Posterior vena cava (tissue), 2 donors: ENCODE data around the gene LEKR1. TPM values are rescaled to one million over a fixed set of nuclear protein-coding genes. Genes with fewer than 3 reads are reported as not detected.

Experiments used
- DNase-seq: peaks from one replicate; pipeline ENCODE4 v3.0.0-alpha.2; 2020; ENCODE audit warnings: low spot score
- intact Hi-C, 2 donors: fragments of 100-400 bp; cut with DNase I; formaldehyde crosslinking; loops; one replicate each; pipeline versions ENCODE4 v1.14.1 to v1.14.2; 2022 to 2023
- total RNA-seq, 2 donors: library from RNA; stranded (reverse); fragmentation: NEBNext Ultra II Directional; extraction: Animal tissue kit (Norgen Biotek cat#: 25700); gene quantifications; one replicate each; pipeline ENCODE4 v1.2.1, GENCODE V29; 2021
- donor health status: DM: yes; HTN: yes; CAD: no.
- donor health status: DM: yes; HTN: yes; CAD: no.

The LEKR1 gene
- total RNA-seq, 2 donors from 2014 or later: 1.4 to 1.6 TPM

DNA sequence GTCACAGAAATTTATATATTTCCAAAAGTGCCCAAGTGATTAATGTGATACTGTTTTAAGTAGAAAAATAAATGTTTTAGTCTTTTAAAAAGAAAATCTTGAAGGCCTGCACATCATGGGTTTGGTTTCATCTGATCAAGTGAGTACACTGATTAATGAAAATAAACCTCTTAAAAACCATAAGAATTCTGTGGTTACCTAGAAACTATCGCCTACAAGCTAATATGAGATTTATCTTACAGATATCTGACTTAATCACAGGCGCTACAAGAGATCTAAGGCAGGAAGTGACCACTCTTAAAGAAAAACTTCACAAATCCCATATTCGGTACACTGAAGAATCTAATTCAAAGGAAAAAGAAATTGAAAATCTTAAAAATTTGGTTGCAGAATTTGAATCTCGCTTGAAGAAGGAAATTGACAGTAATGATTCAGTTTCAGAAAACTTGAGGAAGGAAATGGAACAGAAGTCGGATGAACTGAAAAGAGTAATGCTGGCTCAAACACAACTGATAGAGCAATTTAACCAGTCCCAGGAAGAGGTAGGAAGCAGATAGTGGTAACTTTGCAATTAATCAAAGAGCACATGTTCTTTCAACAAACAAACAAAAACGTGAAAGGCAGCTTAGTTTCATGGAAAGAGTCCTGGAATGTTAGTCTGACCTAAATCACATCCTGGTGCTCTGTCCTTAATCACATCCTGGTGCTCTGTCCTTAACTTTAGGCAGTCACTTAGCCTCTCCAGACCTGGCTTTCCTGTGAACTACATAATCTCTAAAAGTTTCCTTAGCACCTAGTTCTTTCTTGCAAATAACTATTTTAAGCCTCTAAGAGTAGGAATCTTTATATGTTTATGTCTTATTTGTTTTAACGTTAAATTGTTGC, 201.9 kb downstream of the LEKR1 start:
- intact Hi-C loops: no loop called here
- no peak for DNase-seq

DNA sequence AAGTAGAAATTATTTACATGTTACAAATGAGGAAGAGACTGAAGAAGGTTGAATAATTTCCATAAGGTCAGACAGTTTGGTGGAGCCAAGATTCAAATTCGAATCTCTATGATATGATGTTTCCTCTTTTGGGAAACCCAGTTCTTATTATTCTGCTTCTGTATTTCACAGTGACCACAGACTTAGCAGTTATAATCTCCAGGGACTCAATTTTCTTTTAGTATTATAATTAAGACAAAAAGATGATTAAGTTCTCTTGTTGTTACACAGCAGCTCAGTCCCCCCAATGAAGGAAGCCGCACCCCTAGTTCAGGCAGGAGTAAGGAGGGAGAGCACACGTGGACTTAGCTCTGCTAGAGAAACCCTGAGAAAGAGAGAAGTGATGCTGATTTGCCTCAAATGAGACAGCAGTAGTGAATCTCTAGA, 203.2 kb downstream of the LEKR1 start:
- intact Hi-C loops: no loop called here
- no peak for DNase-seq

DNA sequence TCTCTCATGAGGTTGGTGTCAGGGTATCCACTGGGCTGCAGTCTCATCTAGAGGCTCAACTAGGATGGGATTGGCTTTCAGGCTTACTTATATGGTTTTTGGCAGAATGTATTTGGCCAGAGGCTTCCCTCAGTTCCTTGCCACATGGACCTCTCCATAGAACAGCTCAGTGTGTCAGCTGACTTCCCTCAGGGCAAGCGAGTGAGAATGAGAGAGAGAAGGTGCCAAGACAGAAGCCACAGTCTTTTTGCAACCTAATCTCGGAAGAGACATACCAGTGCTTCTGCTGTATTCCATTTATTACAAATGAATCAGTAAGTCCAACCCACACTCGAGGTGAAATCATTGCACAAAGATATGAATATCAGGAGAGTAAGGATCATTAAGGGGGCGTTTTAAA, 204.6 kb downstream of the LEKR1 start:
- intact Hi-C loops: no loop called here

DNA sequence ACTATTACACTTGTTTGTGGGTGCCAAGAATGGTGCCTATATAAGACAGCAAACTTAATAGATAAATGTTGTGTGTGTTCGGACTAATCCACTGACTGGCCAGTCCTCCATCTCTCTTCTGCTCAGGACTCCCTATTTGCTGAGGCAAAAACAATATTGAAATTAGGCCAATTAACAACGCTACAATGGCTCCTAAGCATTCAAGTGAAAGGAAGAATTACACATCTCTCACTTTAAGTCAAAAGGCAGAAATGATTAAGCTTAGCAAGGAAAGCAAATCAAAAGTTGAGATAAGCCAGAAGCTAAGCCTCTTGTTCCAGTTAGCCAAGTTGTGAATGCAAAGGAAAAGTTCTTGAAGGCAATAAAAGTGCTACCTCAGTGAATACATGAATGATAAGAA, 206.8 kb downstream of the LEKR1 start:
- DNase-seq: no peak
- intact Hi-C loops: no loop called here

More for the DNA sequence above, 204.6 kb downstream of the LEKR1 start:
- no peak for DNase-seq

DNA sequence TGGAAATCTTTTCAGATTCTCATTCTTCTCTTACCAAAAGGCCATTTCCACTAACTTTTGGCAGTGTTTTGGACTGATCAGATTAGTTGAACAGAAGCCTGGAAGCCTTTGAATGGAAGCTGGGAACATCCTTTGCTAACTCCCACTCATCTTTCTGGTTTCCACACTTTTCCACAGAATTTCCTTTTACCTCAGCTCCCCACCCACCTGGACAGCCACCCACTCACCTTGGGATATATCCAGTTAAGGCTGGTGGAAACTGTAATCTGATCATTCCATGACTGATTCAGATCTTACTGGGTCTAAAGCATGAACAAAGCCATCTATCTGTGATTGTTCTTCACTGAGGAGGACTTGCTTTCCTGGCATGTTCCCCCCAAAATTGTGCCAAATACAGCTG, 214.3 kb downstream of the LEKR1 start:
- no peak for DNase-seq
- intact Hi-C loops: no loop called here

DNA sequence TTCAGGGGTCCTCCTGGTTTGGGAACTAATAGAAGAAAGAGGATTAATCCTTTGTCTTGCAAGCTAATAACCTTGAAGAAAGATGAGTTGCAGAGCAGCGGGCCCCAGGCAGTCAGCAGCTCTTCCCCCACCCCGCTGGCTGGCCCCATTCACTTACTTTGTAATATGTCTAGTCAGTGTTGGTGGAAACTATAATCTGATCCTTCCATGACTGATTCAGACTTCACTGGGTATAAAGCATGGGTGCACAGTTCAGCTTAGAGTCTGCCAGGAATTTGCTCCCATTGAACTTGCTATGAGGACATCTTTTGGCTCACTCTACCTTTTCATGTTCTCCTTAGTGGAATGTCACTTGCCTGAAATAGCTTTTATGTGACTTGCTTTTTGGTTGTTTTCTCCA, 216.1 kb downstream of the LEKR1 start:
- DNase-seq: no peak
- intact Hi-C loops: no loop called here

DNA sequence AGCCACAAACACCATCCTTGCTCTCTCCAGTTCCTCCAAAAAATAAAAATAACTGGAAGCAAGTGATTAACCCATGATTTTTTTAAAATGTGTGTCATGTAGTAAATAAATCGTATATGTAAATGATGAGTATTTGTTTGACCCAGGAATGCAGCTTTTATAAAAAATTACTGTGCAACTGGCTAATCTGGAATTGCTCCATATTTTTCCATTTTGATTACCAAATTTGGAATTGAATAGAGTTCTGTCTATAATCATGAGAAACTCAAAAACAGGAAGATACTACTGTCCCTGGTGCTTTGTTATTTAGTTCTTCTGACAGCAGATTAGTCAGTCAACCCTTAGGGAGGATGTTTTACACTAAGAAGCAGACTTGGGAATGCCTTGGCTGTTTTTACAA, 217.6 kb downstream of the LEKR1 start:
- intact Hi-C loops: no loop called here
- DNase-seq: no peak

DNA sequence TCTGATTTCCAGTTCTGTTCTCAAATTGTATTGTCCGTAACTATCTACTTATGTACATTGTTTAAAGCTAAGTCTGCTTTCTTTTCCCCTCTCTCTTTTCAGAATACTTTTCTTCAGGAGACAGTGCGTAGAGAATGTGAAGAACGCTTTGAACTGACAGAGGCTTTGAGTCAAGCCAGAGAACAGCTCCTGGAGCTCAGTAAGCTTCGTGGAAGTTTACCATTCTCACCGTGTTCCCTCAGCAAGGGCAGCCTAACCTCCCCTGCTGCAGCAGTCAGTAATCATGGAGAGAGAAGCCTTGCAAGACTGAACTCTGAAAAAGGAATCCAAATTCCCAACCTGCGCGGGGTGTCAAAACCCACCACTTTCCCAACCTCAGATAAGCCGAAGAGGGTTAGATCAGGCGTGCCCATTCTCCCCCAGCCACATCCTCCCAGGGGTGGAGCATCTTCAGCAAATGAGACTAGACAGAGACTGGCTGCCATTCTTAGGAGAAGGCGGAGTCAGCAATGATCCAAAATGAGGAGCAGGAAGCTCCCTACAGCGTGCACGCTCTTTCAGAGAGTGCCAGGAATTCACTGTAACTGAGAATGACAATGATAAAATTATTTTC, 219.2 kb downstream of the LEKR1 start:
- intact Hi-C loops: no loop called here
- no peak for DNase-seq

DNA sequence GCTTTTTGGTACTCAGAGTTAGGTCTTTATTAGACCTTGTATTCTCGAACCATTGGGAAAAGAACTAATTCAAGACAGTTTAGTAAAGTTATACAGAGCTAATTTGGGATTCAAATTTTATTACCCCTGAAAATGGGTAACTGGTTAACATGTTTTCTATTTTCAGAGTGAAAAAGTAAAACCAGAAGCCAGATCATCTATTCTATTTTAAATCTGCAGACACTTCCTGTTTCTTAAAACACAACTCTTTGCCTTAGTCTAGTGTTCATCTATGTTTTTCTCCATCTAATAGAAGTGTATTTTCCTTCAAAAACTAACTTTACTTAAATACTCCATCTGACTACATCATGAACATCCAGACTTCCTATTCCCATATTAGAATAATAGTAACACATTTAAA, 220.4 kb downstream of the LEKR1 start:
- intact Hi-C loops: no loop called here
- DNase-seq: no peak

DNA sequence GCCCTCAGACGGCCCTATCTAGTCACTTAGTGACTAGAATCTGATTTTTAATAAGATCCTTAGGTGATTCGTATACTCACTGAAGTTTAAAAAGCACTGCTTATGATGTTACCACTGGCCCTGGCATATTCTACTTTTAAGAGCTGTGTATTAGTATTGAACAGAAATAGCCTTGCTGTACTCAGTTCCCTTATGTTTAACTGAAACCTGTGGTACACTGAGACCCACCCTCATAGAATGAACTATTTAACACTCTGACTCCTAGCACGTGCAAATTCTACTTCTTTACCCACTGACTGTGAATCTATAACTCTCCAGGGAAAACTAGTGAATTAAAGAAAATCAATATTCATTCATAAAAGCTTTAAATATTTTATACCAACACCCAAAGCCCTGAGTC, 224.9 kb downstream of the LEKR1 start:
- intact Hi-C loops: no loop called here
- no peak for DNase-seq

DNA sequence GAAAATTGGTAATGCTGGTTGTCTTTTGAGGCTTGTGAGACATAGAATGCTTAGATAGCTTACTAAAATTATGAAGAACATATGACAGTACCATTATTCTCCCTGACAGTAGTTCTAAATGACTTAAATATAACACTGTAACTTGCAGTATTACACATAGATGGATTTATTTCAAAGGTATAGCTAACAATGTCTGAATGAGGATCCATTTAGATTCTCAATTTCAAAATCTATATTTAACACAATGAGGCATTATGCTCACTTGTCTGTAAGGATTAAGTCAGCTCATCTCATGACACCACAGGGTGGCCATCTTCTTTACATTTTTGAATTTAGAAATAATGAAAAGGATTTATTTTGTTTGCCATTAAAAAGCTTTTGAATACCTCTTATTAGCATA, 225.4 kb downstream of the LEKR1 start:
- intact Hi-C loops: no loop called here
- DNase-seq: no peak

DNA sequence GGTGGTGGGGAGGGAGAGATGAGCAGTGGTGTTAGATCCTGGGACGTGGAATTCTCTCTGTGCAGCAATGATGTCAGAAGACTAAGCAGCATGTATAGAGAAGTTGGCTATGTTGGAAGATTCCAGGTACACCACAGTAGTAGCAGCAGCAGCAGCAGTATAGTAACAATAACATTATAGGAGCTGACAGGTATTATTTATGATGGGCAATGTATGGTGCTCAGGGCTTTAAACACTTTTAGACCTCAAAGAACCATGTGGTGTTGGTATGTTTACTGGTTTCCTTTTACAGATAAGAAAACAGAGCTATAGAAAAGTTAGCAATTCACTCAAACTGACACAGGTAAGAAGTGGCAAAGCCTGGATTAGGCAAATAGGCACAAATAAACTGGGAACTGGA, 229.9 kb downstream of the LEKR1 start:
- intact Hi-C loops: no loop called here
- DNase-seq: no peak

DNA sequence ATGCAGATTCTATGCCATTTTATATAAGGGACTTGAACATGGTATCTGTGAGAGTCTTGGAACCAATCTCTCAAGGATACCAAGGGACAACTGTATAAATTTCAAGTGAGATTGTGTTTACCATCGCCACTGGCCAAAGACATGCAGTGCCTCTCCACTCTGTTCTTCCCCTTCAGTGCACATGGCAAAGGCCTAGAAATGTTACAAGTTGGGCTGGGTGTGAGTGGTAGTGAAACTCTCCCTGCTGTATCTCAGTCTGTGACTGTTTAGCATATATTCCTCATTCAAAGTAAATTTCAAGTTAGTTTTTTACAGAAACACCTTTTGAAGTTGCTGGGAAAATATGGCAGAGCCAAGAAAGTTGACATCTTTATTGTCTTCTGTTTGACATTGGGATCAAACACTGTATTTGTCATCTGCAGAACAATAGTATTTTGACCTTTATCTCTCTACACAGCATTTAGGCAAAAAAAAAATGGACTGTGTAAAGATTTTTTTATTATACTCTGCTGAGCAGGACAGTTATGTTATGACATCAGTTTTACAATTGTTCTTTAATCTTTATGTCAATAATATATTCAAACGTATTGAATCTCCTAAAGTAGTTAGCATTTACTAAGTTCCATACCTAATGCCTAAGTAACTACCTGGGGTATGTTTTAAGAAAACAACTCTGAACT, 232.4 kb downstream of the LEKR1 start:
- intact Hi-C loops: no loop called here
- no peak for DNase-seq

DNA sequence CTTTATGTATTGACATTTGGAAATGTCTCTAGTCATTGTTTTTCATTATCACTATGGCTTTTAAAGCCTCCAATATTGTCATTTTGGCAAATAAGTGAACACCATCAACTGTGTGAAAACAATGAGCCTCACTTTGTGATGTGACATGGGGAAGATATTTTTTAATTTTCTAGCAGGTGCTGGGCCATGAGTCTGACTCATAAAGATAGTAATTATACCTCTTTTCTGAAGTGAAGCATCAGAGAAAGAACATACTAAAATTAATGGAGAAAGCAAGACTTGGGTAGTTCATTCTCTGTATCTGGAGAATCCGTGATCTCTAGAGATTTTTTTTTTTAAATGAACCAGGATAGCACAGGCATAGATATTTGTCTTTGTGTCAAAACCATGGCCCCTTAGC, 233.0 kb downstream of the LEKR1 start:
- DNase-seq: no peak
- intact Hi-C loops: no loop called here

DNA sequence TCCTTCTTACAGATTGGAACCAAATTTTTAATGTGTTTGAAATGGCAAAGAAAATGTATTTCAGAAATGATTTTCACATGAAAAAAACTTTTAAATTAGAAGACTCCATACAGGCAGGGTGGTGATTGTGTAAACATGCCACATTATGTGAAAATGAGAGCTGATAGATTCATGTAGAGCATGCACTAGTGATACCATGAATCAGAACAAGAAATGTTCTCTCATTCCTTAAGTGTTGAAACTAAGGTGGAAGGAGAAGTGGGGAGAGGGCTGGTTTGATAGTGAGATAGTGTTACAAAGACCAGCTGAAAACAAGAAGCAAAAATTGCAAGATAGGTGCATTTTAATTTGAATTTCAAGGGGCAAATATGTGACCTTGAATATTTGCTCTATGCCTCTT, 233.5 kb downstream of the LEKR1 start:
- intact Hi-C loops: no loop called here
- DNase-seq: no peak

DNA sequence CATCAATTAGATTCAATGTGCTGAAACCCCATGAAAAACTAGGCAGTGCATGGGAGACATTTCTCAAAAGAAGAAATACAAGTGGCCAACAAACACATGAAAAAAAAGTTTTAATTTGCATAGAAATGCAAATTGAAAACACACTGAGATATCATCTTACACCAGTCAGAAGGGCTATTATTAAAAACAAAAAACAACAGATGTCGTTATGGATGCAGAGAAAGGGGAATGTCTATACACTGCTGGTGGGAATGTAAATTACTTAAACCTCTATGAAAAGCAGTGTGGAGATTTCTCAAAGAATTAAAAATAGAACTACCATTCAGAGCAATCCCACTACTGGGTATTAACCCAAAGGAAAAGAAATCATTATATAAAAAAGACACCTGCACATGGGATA, 235.1 kb downstream of the LEKR1 start:
- DNase-seq: no peak
- intact Hi-C loops: no loop called here

DNA sequence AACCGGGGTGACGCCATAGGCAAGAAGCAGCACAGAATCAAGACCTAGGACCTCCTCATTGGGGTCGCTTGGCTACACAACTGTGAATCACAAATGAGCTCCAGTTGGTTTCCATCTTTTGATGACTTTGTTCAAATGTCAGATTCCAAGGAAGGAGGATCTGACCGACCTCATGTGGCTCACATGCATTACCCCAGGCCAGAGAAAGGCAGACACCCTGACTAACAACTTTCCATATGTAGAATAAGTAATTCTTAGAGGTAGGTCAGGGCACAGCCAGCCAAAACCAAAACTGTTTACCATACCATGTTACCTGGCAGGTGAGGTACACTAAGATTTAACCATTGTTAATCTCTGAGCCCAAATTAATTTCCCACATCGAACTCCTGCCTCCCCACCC, 237.3 kb downstream of the LEKR1 start:
- DNase-seq: no peak
- intact Hi-C loops: no loop called here

DNA sequence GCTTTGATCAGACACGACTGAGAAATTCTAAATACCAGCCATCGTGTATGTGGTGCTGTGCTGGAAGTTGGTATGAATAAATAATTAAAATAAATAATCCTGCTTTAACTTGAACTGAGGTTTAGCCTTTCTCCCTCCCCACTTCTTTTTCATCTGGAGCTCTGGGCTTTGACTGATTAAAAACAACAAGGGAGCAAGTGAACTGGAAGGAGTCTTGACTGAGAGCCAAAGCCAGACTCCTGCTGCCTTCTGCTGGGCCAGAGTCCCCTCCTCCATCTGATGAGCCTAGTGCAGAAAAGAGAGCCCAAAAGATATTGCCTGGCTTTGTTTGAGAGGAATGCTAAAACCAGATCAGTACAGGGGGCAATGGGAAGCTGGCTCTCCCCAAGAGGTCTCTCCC, 237.8 kb downstream of the LEKR1 start:
- no peak for DNase-seq
- intact Hi-C loops: no loop called here

DNA sequence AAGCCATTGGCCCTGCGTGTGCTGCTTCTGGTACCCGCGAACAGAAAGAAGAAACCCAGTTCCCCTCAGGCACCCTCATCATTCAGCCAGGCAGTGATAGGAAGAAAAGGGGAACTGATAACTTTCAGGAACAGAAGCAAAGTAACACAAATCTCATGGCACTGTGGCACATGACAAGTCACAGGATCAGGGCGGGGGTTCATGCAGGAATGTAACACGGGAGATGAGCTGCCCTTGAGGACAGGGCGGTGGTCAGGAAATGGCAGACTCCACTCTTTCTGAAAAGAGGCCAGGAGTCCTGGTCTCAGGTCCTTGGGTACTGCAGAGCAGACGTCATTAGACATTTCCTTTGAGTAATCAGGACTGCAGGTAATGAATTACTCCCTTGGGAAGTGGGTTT, 238.2 kb downstream of the LEKR1 start:
- DNase-seq: no peak
- intact Hi-C loops: no loop called here

DNA sequence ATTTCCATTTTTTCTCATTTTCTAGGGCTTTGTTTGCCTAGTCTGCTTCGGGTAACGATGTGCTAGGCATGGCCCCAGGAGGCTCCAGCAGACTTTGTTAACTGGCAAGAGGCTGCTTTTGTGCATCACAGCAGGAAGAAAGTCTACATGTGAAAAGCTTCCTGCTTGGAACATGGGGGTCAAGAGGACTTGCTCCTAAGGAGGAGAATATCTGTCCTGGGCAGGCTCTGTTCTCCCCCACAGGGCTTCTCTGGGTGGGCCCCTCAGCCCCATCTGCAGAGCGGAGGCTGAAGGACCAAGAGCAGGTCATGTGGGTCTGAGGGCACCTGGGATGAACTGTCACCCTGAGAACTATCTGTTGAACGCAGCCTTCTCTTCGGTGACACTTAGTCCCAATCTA, 239.0 kb downstream of the LEKR1 start:
- no peak for DNase-seq
- intact Hi-C loops: no loop called here
